ENCODE data around the gene HK1. TPM values are rescaled to one million over a fixed set of nuclear protein-coding genes. Genes with fewer than 3 reads are reported as not detected.
"Not testable (repeated sequence)": the region's sequence is repeated elsewhere in the genome, so short reads cannot be mapped to it uniquely, and the experiment has no call there.

HK1 gene
- total and polyA plus RNA-seq, 3 experiments from 2014 or later, result 144 to 153 (median 151) TPM

- Histone ChIP-seq H3K27me3 (ENCODE audit: insufficient read depth, low read length, poor library complexity, severe bottlenecking) (no peaks in the 10 kb centered on the region), H3K36me3 (ENCODE audit: insufficient read depth, low read length) (no peaks in the 10 kb centered on the region), H3K4me3 (ENCODE audit: low read length) (no peak overlapping the region), H3K9me3 (ENCODE audit: low read length) (no peaks in the 10 kb centered on the region), H3K27ac (ENCODE audit: low read depth, low read length) (no peak overlapping the region), H3K4me1 (ENCODE audit: insufficient read depth, low read length) (no peaks in the 10 kb centered on the region)
- no peak overlapping the region for H3K27ac Mint-ChIP-seq
- no peak for DNase-seq
- peaks cover 2 to 5% (median 2%) of the 10 kb centered on the region in 3 donors for H3K36me3 Mint-ChIP-seq
- no peak overlapping the region for H3K4me3 Mint-ChIP-seq
- no peaks in the 10 kb centered on the region for H3K4me1 Mint-ChIP-seq
- ChIA-PET POLR2A (no interaction called here), CTCF (no interaction called here)
- peaks cover 0 to 2% of the 10 kb centered on the region in 2 donors for H3K27me3 Mint-ChIP-seq
- no peaks in the 10 kb centered on the region for H3K9me3 Mint-ChIP-seq
These were observed 31.5 kb upstream of the HK1 start for GRCh38 chr10:69246581-69247312.

DNA sequence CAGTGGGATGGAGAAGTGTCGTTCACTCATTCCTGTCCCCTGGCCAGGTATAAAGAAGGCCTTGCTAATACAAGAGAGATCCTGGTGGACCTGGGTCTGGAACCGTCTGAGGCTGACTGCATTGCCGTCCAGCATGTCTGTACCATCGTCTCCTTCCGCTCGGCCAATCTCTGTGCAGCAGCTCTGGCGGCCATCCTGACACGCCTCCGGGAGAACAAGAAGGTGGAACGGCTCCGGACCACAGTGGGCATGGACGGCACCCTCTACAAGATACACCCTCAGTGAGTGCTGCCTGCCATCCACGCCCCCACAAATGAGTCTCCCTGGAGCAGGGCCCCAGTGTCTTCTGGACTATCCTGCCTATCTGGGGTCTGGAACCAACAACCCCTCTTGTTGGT lies 31.0 kb upstream of the HK1 start:
- ChIA-PET CTCF (interaction anchor here (1.5 kb wide), 1 partner anchor 160 kb away, joined by 4 read pairs; no protein-coding TSS in a partner anchor), POLR2A (no interaction called here)
- Histone ChIP-seq H3K9me3 (ENCODE audit: low read length) (no peaks in the 10 kb centered on the region), H3K4me1 (ENCODE audit: insufficient read depth, low read length) (no peaks in the 10 kb centered on the region), H3K4me3 (ENCODE audit: low read length) (no peak overlapping the region), H3K27ac (ENCODE audit: low read depth, low read length) (no peak overlapping the region), H3K36me3 (ENCODE audit: insufficient read depth, low read length) (no peaks in the 10 kb centered on the region), H3K27me3 (ENCODE audit: insufficient read depth, low read length, poor library complexity, severe bottlenecking) (no peaks in the 10 kb centered on the region)
- H3K27ac Mint-ChIP-seq, result no peak overlapping the region
- no peaks in the 10 kb centered on the region for H3K9me3 Mint-ChIP-seq
- no peaks in the 10 kb centered on the region for H3K4me1 Mint-ChIP-seq
- peaks cover 2 to 5% (median 2%) of the 10 kb centered on the region in 3 donors for H3K36me3 Mint-ChIP-seq
- DNase-seq, result no peak
- no peak overlapping the region for H3K4me3 Mint-ChIP-seq
- peaks cover 0 to 4% of the 10 kb centered on the region in 2 donors for H3K27me3 Mint-ChIP-seq

DNA sequence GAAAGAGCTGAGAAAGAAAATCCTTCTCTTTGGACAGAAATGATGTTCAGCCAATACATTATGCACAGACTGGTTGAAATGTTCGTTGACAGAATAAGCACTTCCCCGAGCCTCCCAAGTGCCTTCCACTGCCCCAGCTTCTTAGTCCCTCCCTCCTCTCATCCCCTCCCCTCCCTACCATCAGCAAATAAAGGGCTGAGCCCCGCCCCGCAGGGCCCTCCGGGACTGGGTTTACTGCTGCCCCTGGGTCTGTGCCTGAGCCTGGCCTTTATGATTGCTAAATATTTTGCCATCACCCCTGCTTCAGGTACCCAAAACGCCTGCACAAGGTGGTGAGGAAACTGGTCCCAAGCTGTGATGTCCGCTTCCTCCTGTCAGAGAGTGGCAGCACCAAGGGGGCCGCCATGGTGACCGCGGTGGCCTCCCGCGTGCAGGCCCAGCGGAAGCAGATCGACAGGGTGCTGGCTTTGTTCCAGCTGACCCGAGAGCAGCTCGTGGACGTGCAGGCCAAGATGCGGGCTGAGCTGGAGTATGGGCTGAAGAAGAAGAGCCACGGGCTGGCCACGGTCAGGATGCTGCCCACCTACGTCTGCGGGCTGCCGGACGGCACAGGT lies 30.1 kb upstream of the HK1 start:
- H3K27ac Mint-ChIP-seq, result no peak overlapping the region
- no peaks in the 10 kb centered on the region for H3K36me3 ChIP-seq (ENCODE audit: insufficient read depth, low read length)
- no peaks in the 10 kb centered on the region for H3K9me3 Mint-ChIP-seq

DNA sequence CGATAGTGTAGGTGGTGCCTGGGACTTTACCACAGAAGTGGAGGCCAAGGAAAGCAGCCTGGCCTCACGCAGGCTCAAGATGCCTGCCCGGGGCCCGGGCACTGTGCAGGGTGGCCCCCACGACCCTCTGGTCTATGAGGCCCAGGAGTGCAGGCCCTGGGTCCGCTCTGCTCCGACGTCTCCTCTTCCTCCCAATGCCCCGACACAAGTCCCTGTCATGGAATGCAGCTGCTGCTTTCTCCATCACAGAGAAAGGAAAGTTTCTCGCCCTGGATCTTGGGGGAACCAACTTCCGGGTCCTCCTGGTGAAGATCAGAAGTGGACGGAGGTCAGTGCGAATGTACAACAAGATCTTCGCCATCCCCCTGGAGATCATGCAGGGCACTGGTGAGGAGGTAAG lies 28.3 kb upstream of the HK1 start:
- ChIA-PET POLR2A (no interaction called here), CTCF (no interaction called here)
- Histone ChIP-seq H3K36me3 (ENCODE audit: insufficient read depth, low read length) (no peaks in the 10 kb centered on the region), H3K4me3 (ENCODE audit: low read length) (no peak overlapping the region), H3K9me3 (ENCODE audit: low read length) (no peaks in the 10 kb centered on the region), H3K27me3 (ENCODE audit: insufficient read depth, low read length, poor library complexity, severe bottlenecking) (no peaks in the 10 kb centered on the region), H3K27ac (ENCODE audit: low read depth, low read length) (no peak overlapping the region), H3K4me1 (ENCODE audit: insufficient read depth, low read length) (no peaks in the 10 kb centered on the region)
- DNase-seq, result no peak
- Mint-ChIP-seq H3K4me3 (no peak overlapping the region), H3K27ac (no peak overlapping the region), H3K9me3 (no peaks in the 10 kb centered on the region), H3K27me3 (peaks cover 0 to 4% of the 10 kb centered on the region in 2 donors), H3K4me1 (no peaks in the 10 kb centered on the region), H3K36me3 (peaks cover 2 to 5% (median 5%) of the 10 kb centered on the region in 3 donors)

More for the DNA sequence above, 30.1 kb upstream of the HK1 start:
- no peak overlapping the region for H3K4me3 Mint-ChIP-seq
- Histone ChIP-seq H3K27ac (ENCODE audit: low read depth, low read length) (no peak overlapping the region), H3K27me3 (ENCODE audit: insufficient read depth, low read length, poor library complexity, severe bottlenecking) (no peaks in the 10 kb centered on the region), H3K9me3 (ENCODE audit: low read length) (no peaks in the 10 kb centered on the region), H3K4me3 (ENCODE audit: low read length) (no peak overlapping the region), H3K4me1 (ENCODE audit: insufficient read depth, low read length) (no peaks in the 10 kb centered on the region)
- no peaks in the 10 kb centered on the region for H3K4me1 Mint-ChIP-seq
- no peak for DNase-seq
- H3K27me3 Mint-ChIP-seq, result peaks cover 0 to 4% of the 10 kb centered on the region in 2 donors
- ChIA-PET POLR2A (no interaction called here), CTCF (interaction anchor here (1.5 kb wide), 1 partner anchor 160 kb away, joined by 4 read pairs; no protein-coding TSS in a partner anchor)
- peaks cover 2 to 5% (median 2%) of the 10 kb centered on the region in 3 donors for H3K36me3 Mint-ChIP-seq

GRCh38 chr10:69251417-69251816 lies 26.9 kb upstream of the HK1 start:
- H3K36me3 Mint-ChIP-seq; H3K4me3 Mint-ChIP-seq; H3K4me1 Mint-ChIP-seq; POLR2A ChIA-PET; H3K27ac ChIP-seq (ENCODE audit: low read depth, low read length); H3K4me3 ChIP-seq (ENCODE audit: low read length); H3K36me3 ChIP-seq (ENCODE audit: insufficient read depth, low read length); H3K27me3 ChIP-seq (ENCODE audit: insufficient read depth, low read length, poor library complexity, severe bottlenecking); H3K9me3 Mint-ChIP-seq; H3K4me1 ChIP-seq (ENCODE audit: insufficient read depth, low read length); H3K27ac Mint-ChIP-seq; H3K9me3 ChIP-seq (ENCODE audit: low read length); DNase-seq; H3K27me3 Mint-ChIP-seq: not testable (repeated sequence)
- CTCF ChIA-PET, result interaction anchor here (1.2 kb wide), 2 partner anchors 9 to 139 kb away, joined by 3 read pairs; no protein-coding TSS in a partner anchor

- Histone ChIP-seq H3K9me3 (ENCODE audit: low read length) (no peaks in the 10 kb centered on the region), H3K36me3 (ENCODE audit: insufficient read depth, low read length) (no peaks in the 10 kb centered on the region), H3K27me3 (ENCODE audit: insufficient read depth, low read length, poor library complexity, severe bottlenecking) (no peaks in the 10 kb centered on the region), H3K4me1 (ENCODE audit: insufficient read depth, low read length) (no peaks in the 10 kb centered on the region), H3K27ac (ENCODE audit: low read depth, low read length) (no peak overlapping the region), H3K4me3 (ENCODE audit: low read length) (no peak overlapping the region)
- H3K4me1 Mint-ChIP-seq, result no peaks in the 10 kb centered on the region
- no peak overlapping the region for H3K4me3 Mint-ChIP-seq
- peaks cover 2 to 5% (median 5%) of the 10 kb centered on the region in 3 donors for H3K36me3 Mint-ChIP-seq
- peaks cover 0 to 4% of the 10 kb centered on the region in 2 donors for H3K27me3 Mint-ChIP-seq
- POLR2A ChIA-PET, result no interaction called here
- H3K9me3 Mint-ChIP-seq, result no peaks in the 10 kb centered on the region
- no peak overlapping the region for H3K27ac Mint-ChIP-seq
- DNase-seq, result no peak
- CTCF ChIA-PET, result interaction anchor here (0.8 to 1.6 kb wide), 2 partner anchors 35 to 139 kb away, joined by 3 read pairs; no protein-coding TSS in a partner anchor
These were observed 25.1 kb upstream of the HK1 start for GRCh38 chr10:69253171-69253570.

GRCh38 chr10:69254877-69255276 lies 23.4 kb upstream of the HK1 start:
- POLR2A ChIA-PET, result no interaction called here
- H3K4me1 Mint-ChIP-seq, result no peaks in the 10 kb centered on the region
- no peak for DNase-seq
- Histone ChIP-seq H3K4me3 (ENCODE audit: low read length) (no peak overlapping the region), H3K27ac (ENCODE audit: low read depth, low read length) (no peak overlapping the region), H3K4me1 (ENCODE audit: insufficient read depth, low read length) (no peaks in the 10 kb centered on the region), H3K36me3 (ENCODE audit: insufficient read depth, low read length) (no peaks in the 10 kb centered on the region), H3K27me3 (ENCODE audit: insufficient read depth, low read length, poor library complexity, severe bottlenecking) (no peaks in the 10 kb centered on the region), H3K9me3 (ENCODE audit: low read length) (no peaks in the 10 kb centered on the region)
- H3K27ac Mint-ChIP-seq, result peak overlapping the region in 1 of 8 donors; percentile 74
- peaks cover 0 to 2% of the 10 kb centered on the region in 2 donors for H3K27me3 Mint-ChIP-seq
- no peak overlapping the region for H3K4me3 Mint-ChIP-seq
- no peaks in the 10 kb centered on the region for H3K9me3 Mint-ChIP-seq
- peaks cover 0 to 5% (median 5%) of the 10 kb centered on the region in 3 donors for H3K36me3 Mint-ChIP-seq
- CTCF ChIA-PET, result interaction anchor here (1.0 kb wide), 1 partner anchor 22 kb away, joined by 3 read pairs; no protein-coding TSS in a partner anchor

GRCh38 chr10:69259547-69260243 lies 18.6 kb upstream of the HK1 start:
- POLR2A ChIA-PET, result no interaction called here
- no peaks in the 10 kb centered on the region for H3K9me3 ChIP-seq (ENCODE audit: low read length)
- H3K36me3 ChIP-seq (ENCODE audit: insufficient read depth, low read length), result no peaks in the 10 kb centered on the region

More at GRCh38 chr10:69259547-69260243, 18.6 kb upstream of the HK1 start:
- Mint-ChIP-seq H3K27me3 (no peaks in the 10 kb centered on the region), H3K36me3 (no peaks in the 10 kb centered on the region), H3K4me3 (peak overlapping the region in 1 of 7 donors; percentile 29), H3K27ac (no peak overlapping the region), H3K4me1 (peaks cover 6 to 12% (median 11%) of the 10 kb centered on the region in 3 donors), H3K9me3 (no peaks in the 10 kb centered on the region)
- CTCF ChIA-PET, result interaction anchor here (1.5 kb wide), 1 partner anchor 21 kb away, joined by 3 read pairs; no protein-coding TSS in a partner anchor
- Histone ChIP-seq H3K4me3 (ENCODE audit: low read length) (no peak overlapping the region), H3K27ac (ENCODE audit: low read depth, low read length) (no peak overlapping the region), H3K27me3 (ENCODE audit: insufficient read depth, low read length, poor library complexity, severe bottlenecking) (no peaks in the 10 kb centered on the region), H3K4me1 (ENCODE audit: insufficient read depth, low read length) (no peaks in the 10 kb centered on the region)
- DNase-seq, result no peak
